Astrocyte (in vitro differentiated cells and primary cell): Measurements from ENCODE around the gene MORN1. TPM values are rescaled to one million over a fixed set of nuclear protein-coding genes. Genes with fewer than 3 reads are reported as not detected.

Source experiments
- DNase-seq: peaks from one replicate; pipeline ENCODE4 v3.0.0-alpha.2; 2010; ENCODE audit warnings: low read depth
- FAIRE-seq: peaks from 2 replicates; lab custom pipeline; 2011; peaks lifted over from hg19 to GRCh38; lab: Jason Lieb, UNC
- H2AFZ ChIP-seq: 2 replicates; pipeline ENCODE4 v1.6.0; 2012; ENCODE audit warnings: low read depth, low read length, inconsistent platforms
- H3K27ac ChIP-seq: 2 replicates; pipeline ENCODE4 v1.5.1; 2011; ENCODE audit warnings: low read depth, low read length, inconsistent platforms
- H3K27me3 ChIP-seq: 2 replicates; pipeline ENCODE4 v1.6.0; 2011; ENCODE audit warnings: low read length, inconsistent platforms; ENCODE audit not compliant: insufficient read depth
- H3K36me3 ChIP-seq: 2 replicates; pipeline ENCODE4 v1.5.1; 2011; ENCODE audit warnings: low read length, inconsistent platforms; ENCODE audit not compliant: insufficient read depth
- H3K4me1 ChIP-seq: 2 replicates; pipeline ENCODE4 v1.5.1; 2011; ENCODE audit warnings: low read length, inconsistent platforms; ENCODE audit not compliant: insufficient read depth
- H3K4me2 ChIP-seq: 2 replicates; pipeline ENCODE4 v1.6.0; 2012; ENCODE audit warnings: low read length, inconsistent platforms
- H3K4me3 ChIP-seq: 2 replicates; pipeline ENCODE4 v1.5.1; 2011; ENCODE audit warnings: low read depth, mild to moderate bottlenecking, low read length, inconsistent platforms; ENCODE audit not compliant: insufficient read depth
- H3K79me2 ChIP-seq: 2 replicates; pipeline ENCODE4 v1.6.0; 2012; ENCODE audit warnings: mild to moderate bottlenecking, low read length, inconsistent platforms; ENCODE audit not compliant: insufficient read depth
- H3K9ac ChIP-seq: 2 replicates; pipeline ENCODE4 v1.6.0; 2012; ENCODE audit warnings: mild to moderate bottlenecking, low read length, inconsistent platforms
- H3K9me3 ChIP-seq: 2 replicates; pipeline ENCODE4 v1.5.1; 2012; ENCODE audit warnings: low read depth, mild to moderate bottlenecking, low read length, inconsistent platforms; ENCODE audit not compliant: insufficient read depth
- H4K20me1 ChIP-seq: 2 replicates; pipeline ENCODE4 v1.6.0; 2012; ENCODE audit warnings: low read length, inconsistent platforms; ENCODE audit not compliant: insufficient read depth
- H3K27ac Mint-ChIP-seq: one replicate; pipeline ENCODE4 v1.8.0; 2021; ENCODE audit warnings: mild to moderate bottlenecking, mixed read lengths; ENCODE audit not compliant: unreplicated experiment
- H3K27me3 Mint-ChIP-seq: one replicate; pipeline ENCODE4 v1.8.0; 2021; ENCODE audit warnings: low read depth, mixed read lengths; ENCODE audit not compliant: unreplicated experiment
- H3K36me3 Mint-ChIP-seq: one replicate; pipeline ENCODE4 v1.8.0; 2021; ENCODE audit warnings: low read depth, mixed read lengths; ENCODE audit not compliant: unreplicated experiment
- H3K4me1 Mint-ChIP-seq: one replicate; pipeline ENCODE4 v1.8.0; 2021; ENCODE audit warnings: low read depth, mixed read lengths; ENCODE audit not compliant: unreplicated experiment
- H3K4me3 Mint-ChIP-seq: one replicate; pipeline ENCODE4 v1.8.0; 2021; ENCODE audit warnings: mild to moderate bottlenecking, moderate library complexity, mixed read lengths; ENCODE audit not compliant: unreplicated experiment
- H3K9me3 Mint-ChIP-seq: one replicate; pipeline ENCODE4 v1.8.0; 2021; ENCODE audit warnings: mild to moderate bottlenecking, mixed read lengths; ENCODE audit not compliant: unreplicated experiment
- EZH2 ChIP-seq: IDR thresholded peaks from 2 replicates; pipeline ENCODE4 v1.6.1; 2012; ENCODE audit warnings: mild to moderate bottlenecking, low read length, inconsistent platforms; ENCODE audit not compliant: insufficient read depth
- total RNA-seq: library from RNA; stranded (reverse); gene quantifications from 2 replicates; pipeline ENCODE4 v1.2.1, GENCODE V29; 2021
- TF ChIP-seq, protein P1 (sequence below): IDR thresholded peaks from 2 replicates; pipeline ENCODE4 v1.5.1; 2011; ENCODE audit warnings: low read depth, mild to moderate bottlenecking, inconsistent platforms, low read length, moderate library complexity; ENCODE audit not compliant: insufficient read depth

Gene MORN1
- total RNA-seq, 1 donor from 2014 or later = 9.2 TPM

DNA sequence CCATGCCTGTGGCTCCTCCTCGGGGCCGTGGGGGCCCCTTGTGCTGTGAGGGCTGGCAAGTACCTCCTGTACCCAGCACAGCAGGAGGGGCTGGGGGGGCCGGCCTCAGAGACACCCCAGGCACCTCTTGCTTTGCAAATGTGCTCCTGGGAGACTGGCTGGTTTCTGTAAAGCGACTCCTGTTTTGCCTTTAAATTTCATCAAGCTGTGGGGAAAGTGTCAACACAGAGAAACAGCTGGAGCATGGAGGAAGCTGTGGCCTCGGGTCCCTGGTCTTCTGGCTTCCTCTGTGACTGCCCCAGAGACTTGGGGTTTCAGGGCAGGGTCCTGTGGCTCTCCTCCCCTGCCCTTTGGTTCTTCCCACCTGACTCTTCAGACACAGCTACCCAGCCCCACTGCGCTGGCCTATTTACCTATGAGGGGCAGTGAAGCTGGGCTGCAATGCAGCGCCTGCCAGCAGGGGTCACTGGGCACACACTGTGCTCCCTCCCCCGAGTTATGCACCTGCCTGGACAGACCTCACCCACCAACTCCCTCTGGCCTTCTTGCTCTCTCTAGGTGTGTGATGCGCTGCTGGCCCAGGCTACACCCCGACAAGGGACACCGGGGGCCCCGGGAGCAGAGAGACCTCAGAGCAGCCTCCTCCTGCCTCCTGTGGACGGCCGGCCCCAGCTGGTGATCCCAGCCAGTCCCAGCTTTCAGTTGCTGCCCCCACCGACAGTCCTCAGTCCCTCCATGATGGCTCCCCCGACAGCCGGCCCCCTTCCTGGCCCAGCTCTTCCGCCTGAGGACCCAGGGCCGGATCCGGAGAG, 38.6 kb upstream of the MORN1 start:
- TF ChIP-seq, protein P1, sequence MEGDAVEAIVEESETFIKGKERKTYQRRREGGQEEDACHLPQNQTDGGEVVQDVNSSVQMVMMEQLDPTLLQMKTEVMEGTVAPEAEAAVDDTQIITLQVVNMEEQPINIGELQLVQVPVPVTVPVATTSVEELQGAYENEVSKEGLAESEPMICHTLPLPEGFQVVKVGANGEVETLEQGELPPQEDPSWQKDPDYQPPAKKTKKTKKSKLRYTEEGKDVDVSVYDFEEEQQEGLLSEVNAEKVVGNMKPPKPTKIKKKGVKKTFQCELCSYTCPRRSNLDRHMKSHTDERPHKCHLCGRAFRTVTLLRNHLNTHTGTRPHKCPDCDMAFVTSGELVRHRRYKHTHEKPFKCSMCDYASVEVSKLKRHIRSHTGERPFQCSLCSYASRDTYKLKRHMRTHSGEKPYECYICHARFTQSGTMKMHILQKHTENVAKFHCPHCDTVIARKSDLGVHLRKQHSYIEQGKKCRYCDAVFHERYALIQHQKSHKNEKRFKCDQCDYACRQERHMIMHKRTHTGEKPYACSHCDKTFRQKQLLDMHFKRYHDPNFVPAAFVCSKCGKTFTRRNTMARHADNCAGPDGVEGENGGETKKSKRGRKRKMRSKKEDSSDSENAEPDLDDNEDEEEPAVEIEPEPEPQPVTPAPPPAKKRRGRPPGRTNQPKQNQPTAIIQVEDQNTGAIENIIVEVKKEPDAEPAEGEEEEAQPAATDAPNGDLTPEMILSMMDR = no peak
- no peak for TF ChIP-seq EZH2
- Histone ChIP-seq H3K36me3 (no peaks in the 10 kb centered on the region), H3K79me2 (no peaks in the 10 kb centered on the region), H3K9ac (no peak overlapping the region), H3K9me3 (no peaks in the 10 kb centered on the region), H2AFZ (no peak overlapping the region), H3K27ac (no peak overlapping the region), H3K4me1 (no peaks in the 10 kb centered on the region), H3K4me3 (no peak overlapping the region), H4K20me1 (no peaks in the 10 kb centered on the region), H3K4me2 (no peak overlapping the region), H3K27me3 (peaks cover 17% of the 10 kb centered on the region)
- H3K36me3 Mint-ChIP-seq = no peaks in the 10 kb centered on the region
- FAIRE-seq = no peak
- no peaks in the 10 kb centered on the region for H3K4me1 Mint-ChIP-seq
- no peak overlapping the region for H3K27ac Mint-ChIP-seq
- H3K27me3 Mint-ChIP-seq = peaks cover 27% of the 10 kb centered on the region
- H3K4me3 Mint-ChIP-seq = no peak overlapping the region
- peaks cover 4% of the 10 kb centered on the region for H3K9me3 Mint-ChIP-seq
- no peak for DNase-seq

DNA sequence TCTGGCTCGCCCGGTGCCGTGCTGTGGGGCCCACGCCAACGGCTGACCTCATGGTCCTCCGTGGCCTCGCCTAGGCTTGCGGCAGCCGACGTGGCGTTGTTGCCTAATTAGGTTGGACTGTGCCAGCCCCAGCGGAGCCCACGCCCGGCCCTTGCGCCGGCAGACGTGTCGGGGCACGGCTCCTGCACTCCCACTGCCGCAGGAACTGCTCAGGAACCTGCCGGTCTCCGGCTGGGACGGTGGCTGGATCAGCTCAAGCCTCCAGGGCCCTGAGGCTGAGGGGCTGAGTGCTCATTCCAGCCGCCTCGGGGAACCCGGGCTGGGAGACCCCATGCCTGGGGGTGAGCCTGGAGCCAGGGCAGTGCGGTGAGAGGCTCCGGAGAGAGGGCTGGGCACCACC, 37.1 kb upstream of the MORN1 start:
- H3K4me3 Mint-ChIP-seq = no peak overlapping the region
- Histone ChIP-seq H3K4me3 (no peak overlapping the region), H3K27ac (no peak overlapping the region), H3K27me3 (peaks cover 11% of the 10 kb centered on the region), H3K79me2 (no peaks in the 10 kb centered on the region), H3K4me1 (no peaks in the 10 kb centered on the region), H3K9ac (no peak overlapping the region), H3K9me3 (no peaks in the 10 kb centered on the region), H3K4me2 (no peak overlapping the region), H3K36me3 (no peaks in the 10 kb centered on the region), H2AFZ (no peak overlapping the region), H4K20me1 (no peaks in the 10 kb centered on the region)
- peaks cover 5% of the 10 kb centered on the region for H3K9me3 Mint-ChIP-seq
- H3K27me3 Mint-ChIP-seq = peaks cover 25% of the 10 kb centered on the region
- H3K27ac Mint-ChIP-seq = no peak overlapping the region
- no peak for FAIRE-seq
- no peaks in the 10 kb centered on the region for H3K36me3 Mint-ChIP-seq
- TF ChIP-seq, protein P1 = no peak
- no peak for TF ChIP-seq EZH2
- no peaks in the 10 kb centered on the region for H3K4me1 Mint-ChIP-seq
- DNase-seq = no peak

DNA sequence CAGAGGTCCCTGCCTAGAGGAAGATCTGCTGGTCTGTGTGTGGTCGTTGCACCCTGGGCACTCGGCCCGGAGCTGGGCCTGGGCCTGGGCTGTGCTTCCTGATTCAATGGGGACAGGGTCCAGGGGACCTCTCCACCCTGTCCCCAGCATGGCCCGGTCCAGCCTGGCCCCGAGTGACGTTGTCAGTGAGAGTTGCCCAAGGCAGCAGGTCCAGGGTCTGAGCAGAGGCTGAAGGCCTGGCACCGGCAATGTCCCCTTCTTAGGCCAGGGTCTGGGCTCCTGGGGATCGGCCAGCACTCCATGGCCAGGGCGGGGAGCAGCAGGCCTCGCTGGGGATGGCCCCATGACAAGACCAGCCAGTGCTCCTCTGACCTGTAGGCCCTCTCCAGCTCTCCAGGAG, 36.6 kb upstream of the MORN1 start:
- Mint-ChIP-seq H3K4me3 (no peak overlapping the region), H3K9me3 (peaks cover 5% of the 10 kb centered on the region), H3K4me1 (no peaks in the 10 kb centered on the region), H3K27me3 (peaks cover 23% of the 10 kb centered on the region), H3K36me3 (no peaks in the 10 kb centered on the region), H3K27ac (no peak overlapping the region)
- TF ChIP-seq, protein P1 = no peak
- no peak for TF ChIP-seq EZH2
- no peaks in the 10 kb centered on the region for H3K79me2 ChIP-seq
- no peak overlapping the region for H3K4me3 ChIP-seq
- H2AFZ ChIP-seq = no peak overlapping the region
- no peak overlapping the region for H3K27ac ChIP-seq
- DNase-seq (no peak), FAIRE-seq (no peak)
- H4K20me1 ChIP-seq = no peaks in the 10 kb centered on the region
- no peaks in the 10 kb centered on the region for H3K4me1 ChIP-seq
- no peaks in the 10 kb centered on the region for H3K9me3 ChIP-seq
- H3K27me3 ChIP-seq = peaks cover 6% of the 10 kb centered on the region
- no peak overlapping the region for H3K9ac ChIP-seq
- no peaks in the 10 kb centered on the region for H3K36me3 ChIP-seq
- H3K4me2 ChIP-seq = no peak overlapping the region
